GM18870 (cell line): Measurements from ENCODE around the gene NCL.

Experiments used
- ATAC-seq: cut with Tn5 transposase; IDR thresholded peaks from one replicate; pipeline ENCODE4 v1.9.1; 2021; ENCODE audit warnings: moderate library complexity; ENCODE audit not compliant: unreplicated experiment

NCL gene, protein sequence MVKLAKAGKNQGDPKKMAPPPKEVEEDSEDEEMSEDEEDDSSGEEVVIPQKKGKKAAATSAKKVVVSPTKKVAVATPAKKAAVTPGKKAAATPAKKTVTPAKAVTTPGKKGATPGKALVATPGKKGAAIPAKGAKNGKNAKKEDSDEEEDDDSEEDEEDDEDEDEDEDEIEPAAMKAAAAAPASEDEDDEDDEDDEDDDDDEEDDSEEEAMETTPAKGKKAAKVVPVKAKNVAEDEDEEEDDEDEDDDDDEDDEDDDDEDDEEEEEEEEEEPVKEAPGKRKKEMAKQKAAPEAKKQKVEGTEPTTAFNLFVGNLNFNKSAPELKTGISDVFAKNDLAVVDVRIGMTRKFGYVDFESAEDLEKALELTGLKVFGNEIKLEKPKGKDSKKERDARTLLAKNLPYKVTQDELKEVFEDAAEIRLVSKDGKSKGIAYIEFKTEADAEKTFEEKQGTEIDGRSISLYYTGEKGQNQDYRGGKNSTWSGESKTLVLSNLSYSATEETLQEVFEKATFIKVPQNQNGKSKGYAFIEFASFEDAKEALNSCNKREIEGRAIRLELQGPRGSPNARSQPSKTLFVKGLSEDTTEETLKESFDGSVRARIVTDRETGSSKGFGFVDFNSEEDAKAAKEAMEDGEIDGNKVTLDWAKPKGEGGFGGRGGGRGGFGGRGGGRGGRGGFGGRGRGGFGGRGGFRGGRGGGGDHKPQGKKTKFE

GRCh38 chr2:231463698-231464575, at the start of gene NCL:
Gene NCL, minus strand, starts transcription at chr2:231464484. Its CDS starts 131 bp downstream, at chr2:231464353.
- peak; percentile 84 for ATAC-seq

GRCh38 chr2:231513746-231514224, 49.5 kb upstream of the NCL start:
- ATAC-seq: no peak

- no peak for ATAC-seq
Measured at GRCh38 chr2:231512222-231512621, 47.9 kb upstream of the NCL start.

DNA sequence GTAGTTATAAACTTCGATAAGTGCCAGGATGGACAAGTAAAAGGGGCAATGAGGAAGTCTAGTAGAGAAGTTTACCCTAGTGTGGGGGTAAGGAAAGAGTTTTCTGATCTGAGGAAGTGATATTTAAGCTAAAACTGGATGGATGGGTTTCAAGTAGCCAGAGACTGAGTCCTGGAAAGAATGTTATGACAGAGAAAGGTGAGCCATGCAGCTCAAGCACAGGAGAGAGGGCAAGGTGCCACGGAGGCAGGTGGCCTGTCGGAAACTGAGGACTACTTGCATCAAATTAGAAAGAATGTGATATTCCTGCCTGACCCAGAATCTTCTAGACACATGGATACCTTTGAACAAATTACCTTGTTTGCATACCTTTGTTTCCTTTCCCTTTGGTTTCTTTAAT, 39.5 kb upstream of the NCL start:
- ATAC-seq: no peak

DNA sequence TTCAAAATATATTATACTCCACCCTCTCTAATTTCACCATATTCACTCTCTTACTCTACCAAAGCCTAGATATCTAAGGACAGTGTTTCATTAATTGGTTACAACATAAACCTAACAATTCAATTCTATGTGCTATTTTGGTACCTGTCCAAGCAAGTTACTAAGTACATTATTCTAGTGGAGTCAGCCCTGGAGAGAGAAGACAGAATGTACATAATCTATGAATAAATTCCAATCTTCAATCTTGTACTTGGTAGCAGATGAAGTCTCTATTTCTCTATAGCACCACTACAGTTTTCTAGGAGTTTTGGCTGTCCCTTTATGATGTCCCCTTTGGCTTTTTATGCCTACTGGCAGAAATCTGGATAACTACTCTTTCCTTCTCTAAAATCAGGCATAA, 38.3 kb upstream of the NCL start:
- ATAC-seq: no peak

GRCh38 chr2:231497651-231498050, 33.4 kb upstream of the NCL start:
- ATAC-seq: no peak

GRCh38 chr2:231494669-231495068, 30.4 kb upstream of the NCL start:
- no peak for ATAC-seq

GRCh38 chr2:231490801-231491200, 26.5 kb upstream of the NCL start:
- ATAC-seq: no peak

DNA sequence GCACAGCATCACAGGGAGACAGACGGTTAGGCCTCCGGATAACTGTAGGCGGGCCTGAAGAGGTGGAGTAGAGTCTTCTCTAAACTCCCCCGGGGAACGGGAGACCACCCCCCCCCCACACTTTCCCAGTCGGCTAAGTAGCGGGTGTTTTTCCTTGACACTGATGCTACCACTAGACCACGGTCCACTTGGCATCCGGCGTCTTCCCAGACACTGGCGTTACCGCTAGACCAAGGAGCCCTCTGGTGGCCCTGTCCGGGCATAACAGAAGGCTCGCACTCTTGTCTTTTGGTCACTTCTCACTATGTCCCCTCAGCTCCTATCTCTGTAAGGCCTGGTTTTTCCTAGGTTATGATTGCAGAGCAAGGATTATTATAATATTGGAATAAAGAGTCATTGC, 25.7 kb upstream of the NCL start:
- no peak for ATAC-seq

GRCh38 chr2:231488331-231488730, 24.0 kb upstream of the NCL start:
- no peak for ATAC-seq

DNA sequence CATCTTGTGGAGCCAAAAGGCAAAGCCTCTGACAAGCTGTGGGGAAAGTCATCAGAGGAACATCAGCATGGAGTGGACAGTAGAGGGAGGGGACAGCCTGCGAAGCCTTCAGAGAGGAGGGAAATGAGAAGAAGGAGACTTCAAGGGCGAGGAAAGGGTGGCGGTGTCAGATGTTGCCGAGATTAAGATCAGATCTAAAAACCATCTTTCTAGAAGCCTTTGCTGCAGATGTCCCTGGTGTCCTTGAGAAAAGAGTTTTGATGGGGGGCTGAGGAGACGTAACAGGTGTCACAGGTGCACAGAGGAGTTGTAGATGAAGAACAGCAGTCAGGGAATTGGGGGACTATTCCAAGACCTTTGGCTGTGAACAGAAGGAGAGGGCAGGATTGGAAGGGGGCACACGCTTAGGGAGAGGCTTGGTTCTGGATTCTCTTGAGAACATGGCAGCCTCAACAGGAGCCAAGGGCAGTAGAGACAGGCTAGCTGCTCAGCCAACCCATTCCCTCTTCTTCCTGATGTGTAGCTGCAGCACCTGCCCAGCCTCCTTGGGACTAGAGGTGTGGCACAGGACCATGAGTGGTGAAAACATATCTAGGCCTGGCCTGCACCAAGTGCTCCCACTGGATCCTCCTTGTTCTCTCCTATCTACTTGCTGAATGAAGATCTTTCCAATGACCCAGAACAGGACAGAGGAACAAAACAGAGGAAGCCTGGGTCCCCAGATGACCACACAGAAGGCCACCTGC, 22.7 kb upstream of the NCL start:
- ATAC-seq: no peak

- ATAC-seq: no peak
Measured at GRCh38 chr2:231483398-231484329, 19.4 kb upstream of the NCL start.

- no peak for ATAC-seq
Measured at GRCh38 chr2:231482806-231483391, 18.6 kb upstream of the NCL start.

GRCh38 chr2:231480781-231481180, 16.5 kb upstream of the NCL start:
- no peak for ATAC-seq

GRCh38 chr2:231479455-231479854, 15.2 kb upstream of the NCL start:
- no peak for ATAC-seq

- no peak for ATAC-seq
Measured at GRCh38 chr2:231476920-231477319, 12.6 kb upstream of the NCL start.

DNA sequence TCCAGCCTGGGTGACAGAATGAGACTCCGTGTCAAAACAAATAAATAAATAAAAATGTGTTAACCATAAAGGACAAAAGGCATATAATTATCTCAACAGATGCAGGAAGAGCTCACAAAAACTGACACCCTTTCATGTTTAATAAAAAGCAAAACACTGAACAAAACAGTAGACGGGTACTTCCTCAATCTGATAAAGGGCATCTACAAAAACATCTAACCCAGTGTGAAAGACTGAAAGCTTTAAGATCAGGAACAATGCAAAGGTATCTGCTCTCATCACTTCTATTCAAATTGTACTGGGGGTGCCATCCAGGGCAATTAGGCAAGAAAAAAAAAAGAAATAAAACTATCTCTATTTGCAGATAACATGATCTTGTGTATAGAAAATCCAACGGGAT, 11.7 kb upstream of the NCL start:
- ATAC-seq: no peak

- no peak for ATAC-seq
Measured at GRCh38 chr2:231472816-231473215, 8.5 kb upstream of the NCL start.

DNA sequence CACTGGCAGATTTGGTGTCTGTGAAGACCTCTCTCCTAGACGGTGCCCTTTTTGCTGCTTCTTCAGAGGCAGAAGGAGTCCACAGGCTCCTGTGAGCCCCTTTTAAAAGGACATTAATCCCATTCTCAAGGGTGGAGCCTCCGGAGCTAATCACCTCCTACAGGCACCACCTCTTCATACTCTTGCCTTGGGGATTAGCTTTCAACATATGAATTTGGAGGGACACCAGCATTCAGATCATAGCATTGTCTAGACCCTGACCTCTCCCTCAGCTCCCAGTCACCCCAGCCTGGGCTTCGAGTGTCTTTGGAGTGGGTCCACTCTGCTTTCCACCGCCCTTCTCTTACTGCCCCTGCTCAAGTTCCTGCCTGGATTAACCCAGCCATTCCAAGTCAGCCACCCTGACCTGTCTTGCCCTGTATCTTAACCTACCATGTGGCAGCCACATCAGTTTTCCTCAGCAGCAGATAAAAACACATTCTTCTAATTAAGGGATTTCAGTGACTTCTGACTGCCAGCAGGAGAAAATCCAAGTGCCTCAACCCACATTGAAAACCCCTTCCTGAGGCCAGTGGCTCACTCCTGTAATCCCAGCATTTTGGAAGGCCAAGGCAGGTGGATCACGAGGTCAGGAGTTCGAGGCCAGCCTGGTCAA, 6.1 kb upstream of the NCL start:
- no peak for ATAC-seq
